AG09309 (cell line): ENCODE data around the gene ZNF346.
"Not testable (repeated sequence)": the region's sequence is repeated elsewhere in the genome, so short reads cannot be mapped to it uniquely, and the experiment has no call there.

Source experiments
- DNase-seq: peaks from one replicate; pipeline ENCODE4 v3.0.0-alpha.2; 2010; ENCODE audit warnings: low read depth
- H3K4me3 ChIP-seq: 2 replicates; pipeline ENCODE4 v1.5.1; 2011; ENCODE audit warnings: mild to moderate bottlenecking, low read depth, low read length, moderate library complexity; ENCODE audit not compliant: control insufficient read depth
- CTCF ChIP-seq: IDR thresholded peaks from 2 replicates; pipeline ENCODE4 v1.5.1; 2011; ENCODE audit warnings: mild to moderate bottlenecking, low read depth, low read length, inconsistent platforms; ENCODE audit not compliant: insufficient read depth, control insufficient read depth; ENCODE audit errors: missing control alignments

Gene ZNF346

GRCh38 chr5:177043958-177044357 is 21.5 kb downstream of the ZNF346 start:
- DNase-seq = no peak
- no peak for TF ChIP-seq CTCF
- no peak overlapping the region for H3K4me3 ChIP-seq

GRCh38 chr5:177044641-177045040 is 22.1 kb downstream of the ZNF346 start:
- TF ChIP-seq CTCF = no peak
- no peak for DNase-seq
- H3K4me3 ChIP-seq = no peak overlapping the region

GRCh38 chr5:177045631-177046030 is 23.1 kb downstream of the ZNF346 start:
- TF ChIP-seq CTCF = no peak
- DNase-seq = no peak
- H3K4me3 ChIP-seq = no peak overlapping the region

- DNase-seq, H3K4me3 ChIP-seq: not testable (repeated sequence)
Measured at GRCh38 chr5:177048531-177048930, 26.0 kb downstream of the ZNF346 start.

- DNase-seq = no peak
- no peak overlapping the region for H3K4me3 ChIP-seq
- no peak for TF ChIP-seq CTCF
Measured at GRCh38 chr5:177049285-177049684, 26.8 kb downstream of the ZNF346 start.

GRCh38 chr5:177064500-177065277 is 42.2 kb downstream of the ZNF346 start:
- no peak for TF ChIP-seq CTCF
- no peak overlapping the region for H3K4me3 ChIP-seq
- DNase-seq = no peak

- no peak for DNase-seq
- TF ChIP-seq CTCF = no peak
- no peak overlapping the region for H3K4me3 ChIP-seq
Measured at GRCh38 chr5:177065491-177065890, 43.0 kb downstream of the ZNF346 start.
